ENCODE results near the gene TAS2R40. TPM values are rescaled to one million over a fixed set of nuclear protein-coding genes. Genes with fewer than 3 reads are reported as not detected.

Gene TAS2R40
- total RNA-seq, 1 donor from 2014 or later, result not detected

- ATAC-seq (ENCODE audit: poor library complexity), result no peak
- intact Hi-C loops (cut with DNase I), result no loop called here
These were observed 47.4 kb downstream of the TAS2R40 start for GRCh38 chr7:143269251-143269650.

GRCh38 chr7:143271240-143271639 is 49.4 kb downstream of the TAS2R40 start:
- intact Hi-C loops (cut with DNase I), result no loop called here

More at GRCh38 chr7:143269251-143269650, 47.4 kb downstream of the TAS2R40 start:
- no peak for DNase-seq

More at GRCh38 chr7:143271240-143271639, 49.4 kb downstream of the TAS2R40 start:
- DNase-seq, result no peak
- no peak for ATAC-seq (ENCODE audit: poor library complexity)

Other genes starting within 250 kb of the TAS2R40 start
- gene OR9A2, start 194.9 kb upstream of the TAS2R40 start, total RNA-seq, result 0.22 TPM
- not detected for gene OR6V1, start 169.7 kb upstream of the TAS2R40 start, total RNA-seq
- not detected for gene PIP, start 90.0 kb upstream of the TAS2R40 start, total RNA-seq
- gene TAS2R39, start 38.6 kb upstream of the TAS2R40 start, total RNA-seq, result not detected
- 276 TPM for gene GSTK1, start 41.4 kb downstream of the TAS2R40 start, total RNA-seq
- gene TMEM139, start 62.9 kb downstream of the TAS2R40 start, total RNA-seq, result 16.1 TPM
- 11.1 TPM for gene CASP2, start 66.3 kb downstream of the TAS2R40 start, total RNA-seq
- gene CLCN1, start 94.1 kb downstream of the TAS2R40 start, total RNA-seq, result 0.08 TPM
- gene FAM131B, start 140.7 kb downstream of the TAS2R40 start, total RNA-seq, result 0.59 TPM
- gene ZYX, start 159.3 kb downstream of the TAS2R40 start, total RNA-seq, result 69.8 TPM
- 0.08 TPM for gene EPHA1, start 186.8 kb downstream of the TAS2R40 start, total RNA-seq
- not detected for gene TAS2R60, start 221.4 kb downstream of the TAS2R40 start, total RNA-seq

Data from Right ventricle myocardium superior (tissue), 1 donor.